Measurements from ENCODE around the gene CPE. TPM values are rescaled to one million over a fixed set of nuclear protein-coding genes. Genes with fewer than 3 reads are reported as not detected.

CPE gene
- total RNA-seq, 1 experiment from 2014 or later, result 29.3 TPM

DNA sequence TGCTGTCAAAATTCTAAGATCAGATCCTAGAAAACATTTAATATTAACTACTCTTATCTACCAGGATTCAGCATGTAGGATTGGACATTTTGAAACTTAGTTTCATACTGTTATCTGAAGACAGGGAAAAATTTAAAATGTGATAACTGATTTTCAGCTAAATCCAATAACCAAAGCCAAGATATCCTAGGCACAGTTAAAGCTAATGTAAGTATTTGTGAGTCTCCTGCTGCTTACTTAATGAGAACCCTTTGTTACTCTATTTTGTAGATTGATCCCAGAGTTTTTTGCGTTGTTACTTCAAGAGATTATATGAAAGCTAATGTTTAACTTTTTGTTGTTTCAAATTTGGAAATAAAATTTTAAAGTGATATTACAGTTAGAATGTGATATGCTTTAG, 2.0 kb downstream of the CPE start:
- no peaks in the 10 kb centered on the region for H3K79me2 ChIP-seq (ENCODE audit: insufficient read depth, low read length)
- DNase-seq (ENCODE audit: low read depth, low spot score), result no peak
- H3K4me1 ChIP-seq (ENCODE audit: control insufficient read depth in 1 of 2, insufficient read depth in 2 of 2, low read length in 2 of 2), result peaks cover 10 to 29% of the 10 kb centered on the region in 2 experiments
- H3K27me3 ChIP-seq (ENCODE audit: insufficient read depth, low read length), result no peaks in the 10 kb centered on the region
- TF ChIP-seq EZH2 (IDR thresholded peaks at IDR 0.05) (no peak), CTCF (IDR thresholded peaks at IDR 0.05 in 2 of 3, conservative IDR thresholded peaks at IDR 0.05 in 1 of 3; ENCODE audit: borderline replicate concordance in 1 of 3, insufficient read depth in 1 of 3, low read depth in 2 of 3, low read length in 2 of 3) (no peak), ZFX (IDR thresholded peaks at IDR 0.05) (no peak), ZBTB33 (IDR thresholded peaks at IDR 0.05; ENCODE audit: extremely low read depth, insufficient replicate concordance, low read length) (no peak), RAD21 (IDR thresholded peaks at IDR 0.05; ENCODE audit: low read depth) (no peak), FOSL1 (IDR thresholded peaks at IDR 0.05; ENCODE audit: low read depth) (no peak), POLR2A (IDR thresholded peaks at IDR 0.05; ENCODE audit: borderline replicate concordance, extremely low read depth, insufficient read depth, insufficient read length) (no peak), ATF3 (IDR thresholded peaks at IDR 0.05) (no peak), ELF1 (IDR thresholded peaks at IDR 0.05; ENCODE audit: borderline replicate concordance, low read depth) (no peak), CBX3 (IDR thresholded peaks at IDR 0.05; ENCODE audit: low read depth) (no peak), SIN3A (IDR thresholded peaks at IDR 0.05; ENCODE audit: low read depth) (no peak), TCF7L2 (IDR thresholded peaks at IDR 0.05; ENCODE audit: borderline replicate concordance, extremely low read depth, insufficient read depth, insufficient read length) (no peak), POLR2AphosphoS5 (IDR thresholded peaks at IDR 0.05; ENCODE audit: low read depth, low read length) (no peak), YY1 (IDR thresholded peaks at IDR 0.05; ENCODE audit: extremely low read depth, insufficient replicate concordance, low read depth, low read length) (no peak)
- TF ChIP-seq, protein P1, sequence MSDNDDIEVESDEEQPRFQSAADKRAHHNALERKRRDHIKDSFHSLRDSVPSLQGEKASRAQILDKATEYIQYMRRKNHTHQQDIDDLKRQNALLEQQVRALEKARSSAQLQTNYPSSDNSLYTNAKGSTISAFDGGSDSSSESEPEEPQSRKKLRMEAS (IDR thresholded peaks at IDR 0.05), result no peak
- no peak overlapping the region for H3K4me2 ChIP-seq (ENCODE audit: low read length)
- no peaks in the 10 kb centered on the region for H3K9me2 ChIP-seq (ENCODE audit: insufficient read depth)
- H3K4me3 ChIP-seq (replicated peaks in 1 of 2; ENCODE audit: low read depth in 1 of 2, low read length in 2 of 2), result no peak overlapping the region
- CTCF ChIA-PET, result no interaction called here
- no TSS peak for BruUV-seq (replicated peaks)
- no peak overlapping the region for H2AFZ ChIP-seq (ENCODE audit: low read depth, low read length, poor library complexity, severe bottlenecking)
- no peaks in the 10 kb centered on the region for H4K20me1 ChIP-seq (ENCODE audit: insufficient read depth)
- RAD21 ChIA-PET (ENCODE audit: low non-redundant PET in 1 of 2, low total read pairs in 2 of 2, uncharacterized antibody in 2 of 2, unreplicated experiment in 2 of 2), result no interaction called here
- intact Hi-C loops (cut with micrococcal nuclease), result no loop called here
- no peaks in the 10 kb centered on the region for H3K9me3 ChIP-seq (ENCODE audit: control insufficient read depth in 1 of 2, insufficient read depth in 1 of 2, low read depth in 1 of 2, low read length in 2 of 2)
- H3K9ac ChIP-seq (ENCODE audit: low read length), result no peak overlapping the region
- ATAC-seq, result no peak
- no peaks in the 10 kb centered on the region for H3K36me3 ChIP-seq (ENCODE audit: control insufficient read depth in 1 of 2, insufficient read depth in 2 of 2, low read length in 2 of 2)
- POLR2A ChIA-PET, result no interaction called here
- no peak overlapping the region for H3K27ac ChIP-seq (ENCODE audit: low read depth, low read length)

All from HCT116 (cell line).